PC-3 (cell line): ENCODE results near the gene CALN1. TPM values are rescaled to one million over a fixed set of nuclear protein-coding genes. Genes with fewer than 3 reads are reported as not detected.

Experiments
- ATAC-seq: fragments of 200-7000 bp; cut with Tn5 transposase; 2 replicates; pipeline ENCODE4 v1.9.1; 2020; ENCODE audit warnings: mild to moderate bottlenecking, moderate library complexity
- BruUV-seq: library from RNA; stranded (reverse); fragments of 400-500 nt; replicated peaks from 2 replicates; lab custom pipeline; 2021; lab: Mats Ljungman, UMichigan
- CTCF ChIA-PET: fragments of 300-600 bp; sonication (Branson Sonifier 250); formaldehyde crosslinking; loops from one replicate; lab custom pipeline; 2022; ENCODE audit warnings: antibody characterized with exemption; lab: Charles Lee
- POLR2A ChIA-PET: fragments of 300-600 bp; sonication (Branson Sonifier 250); formaldehyde crosslinking; loops from one replicate; lab custom pipeline; 2022; ENCODE audit warnings: antibody characterized with exemption; ENCODE audit not compliant: unreplicated experiment; lab: Charles Lee
- DNase-seq: peaks from one replicate; pipeline ENCODE4 v3.0.0-alpha.2; 2015
- H2AFZ ChIP-seq: fragments of 300-600 bp; sonication (generic); 2 replicates; pipeline ENCODE4 v1.6.0; 2016; ENCODE audit warnings: antibody characterized with exemption, low read length
- H3F3A ChIP-seq: fragments of 300-600 bp; sonication (generic); one replicate; pipeline ENCODE4 v1.6.0; 2017; ENCODE audit warnings: antibody characterized with exemption, low read length, control low read depth, mild to moderate bottlenecking; ENCODE audit not compliant: unreplicated experiment
- H3K27ac ChIP-seq: fragments of 300-600 bp; sonication (generic); 2 replicates; pipeline ENCODE4 v1.5.1; 2016; ENCODE audit warnings: mild to moderate bottlenecking, low read length
- H3K27me3 ChIP-seq: fragments of 300-600 bp; sonication (generic); 2 replicates; pipeline ENCODE4 v1.6.1; 2016; ENCODE audit warnings: low read length, mixed read lengths
- H3K36me3 ChIP-seq: fragments of 300-600 bp; sonication (generic); 2 replicates; pipeline ENCODE4 v1.6.1; 2016; ENCODE audit warnings: low read depth, mixed run types, low read length, mixed read lengths
- H3K4me1 ChIP-seq: fragments of 300-600 bp; sonication (generic); 2 replicates; pipeline ENCODE4 v1.5.1; 2016; ENCODE audit warnings: low read length; ENCODE audit not compliant: insufficient read depth
- H3K4me2 ChIP-seq: fragments of 300-600 bp; sonication (generic); 2 replicates; pipeline ENCODE4 v1.6.0; 2016; ENCODE audit warnings: low read length
- H3K4me3 ChIP-seq: fragments of 300-600 bp; sonication (generic); 2 replicates; pipeline ENCODE4 v1.5.1; 2016; ENCODE audit warnings: mild to moderate bottlenecking, low read length, mixed read lengths
- H3K79me2 ChIP-seq: fragments of 300-600 bp; sonication (generic); 2 replicates; pipeline ENCODE4 v1.6.1; 2017; ENCODE audit warnings: low read length, mixed read lengths
- H3K9ac ChIP-seq: fragments of 300-600 bp; sonication (generic); 2 replicates; pipeline ENCODE4 v1.6.0; 2016; ENCODE audit warnings: mild to moderate bottlenecking, low read length
- H3K9me2 ChIP-seq: fragments of 300-600 bp; sonication (generic); replicated peaks from 2 replicates; pipeline ENCODE4 v1.6.1; 2016; ENCODE audit warnings: mixed run types, low read length, mixed read lengths
- H3K9me3 ChIP-seq: fragments of 300-600 bp; sonication (generic); 2 replicates; pipeline ENCODE4 v1.6.1; 2016; ENCODE audit warnings: low read length, mixed read lengths
- H4K20me1 ChIP-seq: fragments of 300-600 bp; sonication (generic); 2 replicates; pipeline ENCODE4 v1.6.1; 2016; ENCODE audit warnings: low read length, mixed read lengths
- CTCF ChIP-seq: fragments of 300-600 bp; sonication (generic); conservative IDR thresholded peaks from 2 replicates; pipeline ENCODE4 v1.5.1; 2017; ENCODE audit warnings: antibody characterized with exemption, low read depth, mild to moderate bottlenecking, low read length
- EZH2 ChIP-seq: fragments of 300-600 bp; sonication (generic); IDR thresholded peaks from one replicate; pipeline ENCODE4 v1.6.1; 2017; ENCODE audit warnings: antibody characterized with exemption, mild to moderate bottlenecking, low read length; ENCODE audit not compliant: unreplicated experiment
- EZH2phosphoT487 ChIP-seq: fragments of 300-600 bp; sonication (generic); IDR thresholded peaks from 2 replicates; pipeline ENCODE4 v1.6.1; 2018; ENCODE audit warnings: mild to moderate bottlenecking, antibody characterized with exemption, low read length, borderline replicate concordance
- intact Hi-C: fragments of 100-400 bp; cut with micrococcal nuclease; formaldehyde crosslinking; loops from 2 replicates; pipeline ENCODE4 v1.9.0; 2023
- total RNA-seq: library from RNA; depleted of rRNA; stranded (reverse); fragments of >200 nt; gene quantifications from 2 replicates; pipeline ENCODE4 v1.2.3, GENCODE V29; 2014

Gene CALN1
- total RNA-seq, 1 experiment from 2014 or later: not detected

- CTCF ChIA-PET: no interaction called here
- Histone ChIP-seq H3K27ac (no peak overlapping the region), H3K4me3 (no peak overlapping the region)
Observed at GRCh38 chr7:72292794-72293193, 119.3 kb downstream of the CALN1 start.

GRCh38 chr7:72292118-72292517 is 120.0 kb downstream of the CALN1 start:
- no TSS peak for BruUV-seq
- no peak overlapping the region for H3K4me3 ChIP-seq
- TF ChIP-seq EZH2phosphoT487 (no peak), CTCF (no peak), EZH2 (no peak)
- intact Hi-C loops: no loop called here
- DNase-seq: no peak
- H3K9me2 ChIP-seq: no peaks in the 10 kb centered on the region
- H3F3A ChIP-seq: no peaks in the 10 kb centered on the region
- no peak overlapping the region for H2AFZ ChIP-seq
- no peak overlapping the region for H3K27ac ChIP-seq
- no peaks in the 10 kb centered on the region for H4K20me1 ChIP-seq
- no peaks in the 10 kb centered on the region for H3K36me3 ChIP-seq
- H3K9ac ChIP-seq: no peak overlapping the region
- ATAC-seq: no peak
- no peak overlapping the region for H3K4me2 ChIP-seq
- no peaks in the 10 kb centered on the region for H3K4me1 ChIP-seq
- no peaks in the 10 kb centered on the region for H3K79me2 ChIP-seq
- ChIA-PET POLR2A (no interaction called here), CTCF (no interaction called here)
- H3K27me3 ChIP-seq: no peaks in the 10 kb centered on the region
- no peaks in the 10 kb centered on the region for H3K9me3 ChIP-seq

More at GRCh38 chr7:72292794-72293193, 119.3 kb downstream of the CALN1 start:
- no TSS peak for BruUV-seq
- Histone ChIP-seq H3K27me3 (peaks cover 6% of the 10 kb centered on the region; the same call in 1 of the 2 replicates), H3K36me3 (no peaks in the 10 kb centered on the region), H3F3A (no peaks in the 10 kb centered on the region), H3K9me2 (no peaks in the 10 kb centered on the region), H2AFZ (no peak overlapping the region), H3K4me1 (no peaks in the 10 kb centered on the region), H3K9me3 (no peaks in the 10 kb centered on the region), H4K20me1 (no peaks in the 10 kb centered on the region), H3K4me2 (no peak overlapping the region), H3K79me2 (no peaks in the 10 kb centered on the region), H3K9ac (no peak overlapping the region)
- POLR2A ChIA-PET: no interaction called here
- intact Hi-C loops: no loop called here
- no peak for ATAC-seq
- TF ChIP-seq CTCF (no peak), EZH2 (no peak), EZH2phosphoT487 (no peak)
- DNase-seq: no peak

GRCh38 chr7:72286519-72286918 is 125.6 kb downstream of the CALN1 start:
- no peaks in the 10 kb centered on the region for H3K9me2 ChIP-seq

More at GRCh38 chr7:72286519-72286918, 125.6 kb downstream of the CALN1 start:
- Histone ChIP-seq H3F3A (no peaks in the 10 kb centered on the region), H2AFZ (no peak overlapping the region), H3K9ac (no peak overlapping the region), H4K20me1 (no peaks in the 10 kb centered on the region), H3K79me2 (no peaks in the 10 kb centered on the region), H3K27me3 (no peaks in the 10 kb centered on the region), H3K27ac (no peak overlapping the region), H3K4me2 (no peak overlapping the region), H3K4me3 (no peak overlapping the region), H3K36me3 (no peaks in the 10 kb centered on the region), H3K9me3 (no peaks in the 10 kb centered on the region), H3K4me1 (no peaks in the 10 kb centered on the region)
- no TSS peak for BruUV-seq
- POLR2A ChIA-PET: no interaction called here
- TF ChIP-seq EZH2 (no peak), EZH2phosphoT487 (no peak), CTCF (no peak)
- intact Hi-C loops: no loop called here
- ATAC-seq (no peak), DNase-seq (no peak)
- CTCF ChIA-PET: no interaction called here
